HuH-7 (cell line): ENCODE measurements around the gene NAPEPLD.
"Not testable (repeated sequence)": the region's sequence is repeated elsewhere in the genome, so short reads cannot be mapped to it uniquely, and the experiment has no call there.

Source experiments
- DNase-seq: peaks from one replicate; pipeline ENCODE4 v3.0.0; 2011; ENCODE audit warnings: low spot score

Gene NAPEPLD

DNA sequence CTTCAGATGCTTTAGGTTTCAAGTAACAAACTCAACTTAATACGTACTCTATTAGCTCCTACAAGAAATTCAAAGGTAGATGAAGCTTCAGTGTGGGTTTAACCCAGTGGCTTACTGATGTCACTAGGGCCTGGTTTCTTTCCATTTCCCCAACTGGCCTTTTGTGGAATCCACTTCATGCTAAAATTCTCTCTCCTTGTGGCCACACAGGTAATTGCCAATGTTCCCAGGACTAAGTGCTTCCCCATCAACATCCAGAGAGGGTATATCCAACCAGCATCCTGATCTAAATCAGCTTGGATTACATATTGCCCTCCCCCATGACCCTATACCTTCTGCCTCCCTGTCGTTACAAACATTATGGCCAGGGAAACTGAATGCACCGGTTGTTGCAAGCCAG is 85.0 kb downstream of the NAPEPLD start:
- DNase-seq, result no peak

DNA sequence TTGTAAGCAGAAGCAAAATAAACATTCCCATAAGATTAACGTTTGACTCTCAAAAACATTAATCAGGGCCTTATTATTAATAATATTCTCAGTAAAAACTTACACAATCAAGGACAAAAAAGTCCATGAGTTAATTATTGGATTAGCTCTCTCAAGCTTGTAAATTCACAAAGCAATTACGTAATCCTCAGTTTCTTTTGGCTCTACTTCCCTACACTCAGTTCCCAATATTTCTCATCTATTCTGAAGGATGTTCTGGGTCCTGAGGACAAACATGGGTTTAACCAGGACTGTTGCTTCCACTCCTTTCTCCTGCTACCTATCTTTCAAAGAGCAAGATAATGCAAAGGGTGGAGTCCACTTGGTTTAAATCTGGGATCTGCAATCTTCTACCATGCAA is 89.4 kb downstream of the NAPEPLD start:
- DNase-seq, result no peak

DNA sequence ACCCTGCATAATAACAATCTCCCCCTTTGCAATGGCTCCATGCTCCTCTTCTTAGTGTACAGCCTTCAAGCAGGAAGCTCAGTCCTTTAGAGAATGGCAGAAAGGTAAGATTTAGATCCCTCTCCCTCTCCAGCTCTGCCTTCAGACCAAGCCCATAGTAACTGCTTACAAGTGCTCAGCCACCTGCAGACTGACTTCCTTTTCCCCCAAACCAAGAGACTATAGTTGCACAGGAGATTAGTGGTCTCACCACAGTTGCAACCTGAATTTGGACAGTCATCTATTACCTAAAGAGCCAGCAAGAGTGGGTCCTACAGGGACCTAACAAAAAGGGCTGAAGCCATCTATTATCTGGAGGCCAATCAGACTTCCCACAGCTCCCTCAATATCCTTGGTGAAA is 90.8 kb downstream of the NAPEPLD start:
- no peak for DNase-seq

- not testable (repeated sequence) for DNase-seq
Measured at GRCh38 chr7:103056006-103056405, 92.9 kb downstream of the NAPEPLD start.

DNA sequence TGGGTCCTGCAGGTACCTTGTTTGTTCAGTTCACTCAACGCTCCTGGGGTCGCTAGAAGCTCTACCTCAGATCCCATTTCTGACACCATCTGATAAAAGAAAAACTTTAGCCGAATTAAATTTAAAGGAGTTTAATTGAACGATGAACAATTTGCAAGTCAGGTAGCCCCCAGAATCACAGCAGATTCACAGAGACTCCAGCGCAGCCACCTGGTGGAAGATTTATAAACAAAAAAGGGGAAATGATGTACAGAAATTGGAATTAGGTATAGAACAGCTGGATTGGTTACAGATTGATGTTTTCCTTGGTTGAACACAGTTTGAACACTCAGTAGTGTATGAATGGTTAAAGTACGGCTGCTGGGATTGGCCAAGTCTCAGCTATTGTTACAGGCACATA is 97.4 kb downstream of the NAPEPLD start:
- DNase-seq, result no peak
